Uterine smooth muscle cell (primary cell): ENCODE results near the gene CFAP65. TPM values are rescaled to one million over a fixed set of nuclear protein-coding genes. Genes with fewer than 3 reads are reported as not detected.

ENCODE experiments used
- total RNA-seq: library from RNA; depleted of rRNA; stranded (reverse); fragments of >200 nt; gene quantifications from 2 replicates; pipeline ENCODE4 v1.2.3, GENCODE V29; 2014

Gene CFAP65, protein sequence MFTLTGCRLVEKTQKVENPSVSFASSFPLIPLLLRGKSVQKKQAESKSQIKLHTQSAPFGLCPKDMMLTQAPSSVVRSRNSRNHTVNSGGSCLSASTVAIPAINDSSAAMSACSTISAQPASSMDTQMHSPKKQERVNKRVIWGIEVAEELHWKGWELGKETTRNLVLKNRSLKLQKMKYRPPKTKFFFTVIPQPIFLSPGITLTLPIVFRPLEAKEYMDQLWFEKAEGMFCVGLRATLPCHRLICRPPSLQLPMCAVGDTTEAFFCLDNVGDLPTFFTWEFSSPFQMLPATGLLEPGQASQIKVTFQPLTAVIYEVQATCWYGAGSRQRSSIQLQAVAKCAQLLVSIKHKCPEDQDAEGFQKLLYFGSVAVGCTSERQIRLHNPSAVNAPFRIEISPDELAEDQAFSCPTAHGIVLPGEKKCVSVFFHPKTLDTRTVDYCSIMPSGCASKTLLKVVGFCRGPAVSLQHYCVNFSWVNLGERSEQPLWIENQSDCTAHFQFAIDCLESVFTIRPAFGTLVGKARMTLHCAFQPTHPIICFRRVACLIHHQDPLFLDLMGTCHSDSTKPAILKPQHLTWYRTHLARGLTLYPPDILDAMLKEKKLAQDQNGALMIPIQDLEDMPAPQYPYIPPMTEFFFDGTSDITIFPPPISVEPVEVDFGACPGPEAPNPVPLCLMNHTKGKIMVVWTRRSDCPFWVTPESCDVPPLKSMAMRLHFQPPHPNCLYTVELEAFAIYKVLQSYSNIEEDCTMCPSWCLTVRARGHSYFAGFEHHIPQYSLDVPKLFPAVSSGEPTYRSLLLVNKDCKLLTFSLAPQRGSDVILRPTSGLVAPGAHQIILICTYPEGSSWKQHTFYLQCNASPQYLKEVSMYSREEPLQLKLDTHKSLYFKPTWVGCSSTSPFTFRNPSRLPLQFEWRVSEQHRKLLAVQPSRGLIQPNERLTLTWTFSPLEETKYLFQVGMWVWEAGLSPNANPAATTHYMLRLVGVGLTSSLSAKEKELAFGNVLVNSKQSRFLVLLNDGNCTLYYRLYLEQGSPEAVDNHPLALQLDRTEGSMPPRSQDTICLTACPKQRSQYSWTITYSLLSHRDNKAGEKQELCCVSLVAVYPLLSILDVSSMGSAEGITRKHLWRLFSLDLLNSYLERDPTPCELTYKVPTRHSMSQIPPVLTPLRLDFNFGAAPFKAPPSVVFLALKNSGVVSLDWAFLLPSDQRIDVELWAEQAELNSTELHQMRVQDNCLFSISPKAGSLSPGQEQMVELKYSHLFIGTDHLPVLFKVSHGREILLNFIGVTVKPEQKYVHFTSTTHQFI (N-terminal part only)
- total RNA-seq, result not detected in 2 replicates

GRCh38 chr2:219041252-219041651 is at the start of gene CFAP65:
Gene CFAP65 (minus strand): TSS chr2:219041516. CDS start chr2:219039048, 2,468 bp downstream.

DNA sequence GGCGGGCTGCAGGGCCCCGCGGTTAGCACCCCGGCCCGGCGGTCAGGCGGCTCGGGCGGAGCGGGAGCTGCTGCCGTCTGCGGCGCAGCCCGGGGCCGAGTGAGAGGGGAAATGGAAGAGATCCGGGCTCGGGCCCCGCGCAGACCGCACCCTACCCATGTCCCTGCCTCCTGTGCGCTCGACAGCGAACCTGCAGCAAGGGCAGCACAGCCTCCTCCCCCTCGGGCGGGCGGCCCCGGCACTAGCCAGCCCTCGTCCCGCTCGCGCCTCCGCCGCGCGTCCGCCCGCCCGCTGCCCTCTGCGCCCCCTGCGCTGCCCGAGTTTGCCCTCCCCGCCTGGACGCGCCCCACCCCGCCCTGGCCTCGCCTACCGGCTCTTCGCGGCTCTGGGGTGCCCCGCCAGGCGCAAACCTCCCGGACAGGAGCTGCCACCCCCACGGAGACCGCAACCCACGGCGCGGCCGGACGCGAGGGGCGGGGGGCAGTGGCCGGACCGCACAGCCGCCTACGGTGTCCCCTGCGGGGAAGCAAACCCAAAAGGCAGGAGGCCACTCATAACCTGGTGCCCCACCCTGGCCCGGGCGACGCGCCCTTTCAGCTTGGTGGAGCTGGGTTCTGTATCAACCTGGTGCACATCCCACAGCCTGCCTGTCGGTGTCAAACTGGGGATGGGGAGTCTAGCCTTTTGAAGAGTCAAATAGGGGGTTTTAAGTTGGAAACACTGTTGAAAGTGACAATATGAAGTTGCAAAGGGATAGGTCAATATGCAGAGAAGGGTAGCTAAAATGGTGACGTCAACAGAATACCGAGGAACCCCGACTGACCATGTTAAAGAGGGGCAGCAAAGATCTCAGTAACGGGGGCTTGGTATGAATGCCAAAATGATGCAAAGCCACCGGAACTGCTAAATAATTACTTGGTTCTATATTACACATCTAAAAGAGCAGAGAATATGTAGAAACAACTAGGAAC is 19.8 kb upstream of the CFAP65 start, which contains the start of gene IHH:
Gene IHH, minus strand, starts transcription at position 101 of the 971 bp plus-strand sequence. CDS start 454 bp downstream, outside the sequence.

GRCh38 chr2:218993345-218994315 is 47.7 kb downstream of the CFAP65 start, which contains the start of gene CRYBA2:
Gene CRYBA2 (minus strand): TSS chr2:218993422. CDS start chr2:218993176, 246 bp downstream.

DNA sequence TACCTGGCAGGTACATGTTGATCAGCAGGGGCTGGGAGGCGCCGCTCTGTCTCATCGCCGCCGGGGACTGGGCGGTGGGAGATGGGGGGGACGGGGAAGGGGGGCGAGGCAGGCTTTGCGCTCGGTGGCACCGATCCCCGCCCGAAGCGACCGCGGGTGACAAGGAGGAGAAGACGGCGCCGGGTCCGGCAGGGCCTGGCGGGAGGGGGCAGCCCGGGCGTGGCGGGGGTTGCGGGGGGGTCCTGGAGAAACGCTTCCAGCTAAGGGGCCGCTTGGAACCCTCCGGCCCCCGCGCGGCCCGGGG is 56.3 kb downstream of the CFAP65 start, which contains the start of gene FEV:
Gene FEV, minus strand, starts transcription at position 164 of the 304 bp plus-strand sequence. Its CDS starts 109 bp downstream, at position 55.

DNA sequence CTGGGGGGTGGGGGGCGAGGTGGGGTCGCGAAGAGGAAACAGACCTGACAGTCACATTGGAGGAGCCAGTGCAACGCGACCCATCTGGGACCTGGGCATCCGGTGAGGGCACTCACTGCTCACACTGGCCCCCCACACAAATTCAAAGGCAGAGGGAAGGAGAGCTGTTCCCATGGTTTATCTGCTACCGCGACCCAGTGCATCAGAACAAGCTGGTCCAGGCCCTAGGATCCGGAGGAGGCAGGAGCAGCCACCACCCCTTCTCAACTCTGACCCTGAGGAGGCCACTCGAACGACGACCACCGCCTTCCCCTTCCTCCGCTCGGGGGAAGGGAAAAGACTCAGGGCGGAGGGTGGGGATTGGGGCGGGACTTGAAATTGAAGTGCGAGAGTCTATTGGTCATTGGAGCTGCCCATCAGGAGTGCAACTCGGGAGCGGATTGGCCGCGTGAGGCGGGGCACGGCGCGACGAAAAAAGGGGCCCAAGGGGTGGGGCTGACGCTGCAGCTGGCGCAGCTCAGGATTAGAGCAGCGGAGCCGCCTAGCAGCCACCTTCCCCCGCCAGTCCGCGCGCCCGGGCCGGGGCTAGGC is 82.1 kb downstream of the CFAP65 start, which contains the start of gene CDK5R2:
Gene CDK5R2, plus strand, starts transcription at position 526 of the 591 bp plus-strand sequence. CDS start 155 bp downstream, outside the sequence.

Other genes with a start within 250 kb of the CFAP65 start
- gene PRKAG3, start 209.7 kb downstream of the CFAP65 start, total RNA-seq, result not detected in 2 replicates
- gene WNT6, start 181.7 kb downstream of the CFAP65 start, total RNA-seq, result not detected in 2 replicates
- gene WNT10A, start 160.7 kb downstream of the CFAP65 start, total RNA-seq, result not detected in 2 replicates
- gene CDK5R2, start 81.8 kb downstream of the CFAP65 start, total RNA-seq, result 0.22 and 0.25 TPM in 2 replicates
- gene FEV, start 56.3 kb downstream of the CFAP65 start, total RNA-seq, result not detected in 2 replicates
- not detected in 2 replicates for gene CRYBA2, start 48.1 kb downstream of the CFAP65 start, total RNA-seq
- gene IHH, start 19.4 kb upstream of the CFAP65 start, total RNA-seq, result 0.11 TPM in 1 of 2 replicates, not detected in the other
- gene NHEJ1, start 119.3 kb upstream of the CFAP65 start, total RNA-seq, result 19.7 and 23.9 TPM in 2 replicates
- 1.00 and 2.5 TPM in 2 replicates for gene SLC23A3, start 128.5 kb upstream of the CFAP65 start, total RNA-seq
- 26.9 and 31.2 TPM in 2 replicates for gene CNPPD1, start 135.4 kb upstream of the CFAP65 start, total RNA-seq
- 75.1 and 77.5 TPM in 2 replicates for gene RETREG2, start 136.8 kb upstream of the CFAP65 start, total RNA-seq
- gene ZFAND2B, start 165.3 kb upstream of the CFAP65 start, total RNA-seq, result 25.5 and 30.0 TPM in 2 replicates
- 28.1 and 38.4 TPM in 2 replicates for gene ABCB6, start 177.4 kb upstream of the CFAP65 start, total RNA-seq
- 27.0 and 40.4 TPM in 2 replicates for gene ATG9A, start 188.1 kb upstream of the CFAP65 start, total RNA-seq
- gene ANKZF1, start 188.3 kb upstream of the CFAP65 start, total RNA-seq, result 23.4 and 27.0 TPM in 2 replicates
- gene GLB1L, start 203.9 kb upstream of the CFAP65 start, total RNA-seq, result 17.5 and 19.1 TPM in 2 replicates
- 42.4 and 48.9 TPM in 2 replicates for gene STK16, start 204.0 kb upstream of the CFAP65 start, total RNA-seq
- 0.11 TPM in 1 of 2 replicates, not detected in the other for gene TUBA4B, start 211.7 kb upstream of the CFAP65 start, total RNA-seq
- gene TUBA4A, start 212.4 kb upstream of the CFAP65 start, total RNA-seq, result 6.9 and 11.5 TPM in 2 replicates
- 47.1 and 51.1 TPM in 2 replicates for gene DNAJB2, start 237.8 kb upstream of the CFAP65 start, total RNA-seq